Mucosa of rectum (tissue), 2 donors: ENCODE measurements around the gene CNBD2.
A peak's percentile ranks its signal among the peaks of the same experiment; 100 is the strongest.
"Not testable (repeated sequence)": the region's sequence is repeated elsewhere in the genome, so short reads cannot be mapped to it uniquely, and the experiment has no call there.

Source experiments
- H3K27ac ChIP-seq, 2 donors: one replicate each; pipeline ENCODE4 v1.7.0; 2013; ENCODE audit warnings: inconsistent platforms in 2 of 2, low read depth in 2 of 2, low read length in 2 of 2
- H3K27me3 ChIP-seq, 2 donors: one replicate each; pipeline ENCODE4 v1.7.0; 2013; ENCODE audit warnings: low read length in 2 of 2; ENCODE audit not compliant: control insufficient read depth in 2 of 2, insufficient read depth in 2 of 2
- H3K36me3 ChIP-seq, 2 donors: one replicate each; pipeline ENCODE4 v1.7.0; 2013; ENCODE audit warnings: low read length in 2 of 2; ENCODE audit not compliant: control insufficient read depth in 2 of 2, insufficient read depth in 2 of 2
- H3K4me1 ChIP-seq, 2 donors: one replicate each; pipeline ENCODE4 v1.7.0; 2013; ENCODE audit warnings: low read length in 2 of 2, mild to moderate bottlenecking in 1 of 2; ENCODE audit not compliant: control insufficient read depth in 2 of 2, insufficient read depth in 2 of 2
- H3K4me3 ChIP-seq, 2 donors: one replicate each; pipeline ENCODE4 v1.7.0; 2013; ENCODE audit warnings: low read length in 2 of 2
- H3K9ac ChIP-seq, 2 donors: one replicate each; pipeline ENCODE4 v1.7.0; 2013; ENCODE audit warnings: low read length in 2 of 2, low read depth in 1 of 2, mild to moderate bottlenecking in 1 of 2
- H3K9me3 ChIP-seq, 2 donors: one replicate each; pipeline ENCODE4 v1.7.0; 2013; ENCODE audit warnings: low read length in 2 of 2; ENCODE audit not compliant: control insufficient read depth in 2 of 2
- donor health status: healthy.
- donor health status: Normal muscosa, but diverticular disease.

The CNBD2 gene

DNA sequence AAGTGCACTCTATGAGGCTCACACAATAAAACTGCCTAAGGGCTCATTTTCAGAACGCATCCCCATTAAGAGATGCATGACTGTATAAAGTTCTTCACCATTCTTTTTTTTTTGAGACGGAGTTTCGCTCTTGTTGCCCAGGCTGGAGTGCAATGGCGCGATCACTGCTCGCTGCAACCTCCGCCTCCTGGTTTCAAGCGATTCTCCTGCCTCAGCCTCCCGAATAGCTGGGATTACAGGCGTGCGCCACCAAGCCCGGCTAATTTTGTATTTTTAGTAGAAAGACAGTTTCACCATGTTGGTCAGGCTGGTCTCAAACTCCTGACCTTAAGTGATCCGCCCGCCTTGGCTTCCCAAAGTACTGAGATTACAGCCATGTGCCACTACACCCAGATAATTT is 16.3 kb upstream of the CNBD2 start:
- H3K27ac ChIP-seq, H3K9me3 ChIP-seq, H3K27me3 ChIP-seq, H3K36me3 ChIP-seq, H3K4me3 ChIP-seq, H3K9ac ChIP-seq: not testable (repeated sequence)
- H3K4me1 ChIP-seq = peaks cover 19 to 24% of the 10 kb centered on the region in 2 donors

DNA sequence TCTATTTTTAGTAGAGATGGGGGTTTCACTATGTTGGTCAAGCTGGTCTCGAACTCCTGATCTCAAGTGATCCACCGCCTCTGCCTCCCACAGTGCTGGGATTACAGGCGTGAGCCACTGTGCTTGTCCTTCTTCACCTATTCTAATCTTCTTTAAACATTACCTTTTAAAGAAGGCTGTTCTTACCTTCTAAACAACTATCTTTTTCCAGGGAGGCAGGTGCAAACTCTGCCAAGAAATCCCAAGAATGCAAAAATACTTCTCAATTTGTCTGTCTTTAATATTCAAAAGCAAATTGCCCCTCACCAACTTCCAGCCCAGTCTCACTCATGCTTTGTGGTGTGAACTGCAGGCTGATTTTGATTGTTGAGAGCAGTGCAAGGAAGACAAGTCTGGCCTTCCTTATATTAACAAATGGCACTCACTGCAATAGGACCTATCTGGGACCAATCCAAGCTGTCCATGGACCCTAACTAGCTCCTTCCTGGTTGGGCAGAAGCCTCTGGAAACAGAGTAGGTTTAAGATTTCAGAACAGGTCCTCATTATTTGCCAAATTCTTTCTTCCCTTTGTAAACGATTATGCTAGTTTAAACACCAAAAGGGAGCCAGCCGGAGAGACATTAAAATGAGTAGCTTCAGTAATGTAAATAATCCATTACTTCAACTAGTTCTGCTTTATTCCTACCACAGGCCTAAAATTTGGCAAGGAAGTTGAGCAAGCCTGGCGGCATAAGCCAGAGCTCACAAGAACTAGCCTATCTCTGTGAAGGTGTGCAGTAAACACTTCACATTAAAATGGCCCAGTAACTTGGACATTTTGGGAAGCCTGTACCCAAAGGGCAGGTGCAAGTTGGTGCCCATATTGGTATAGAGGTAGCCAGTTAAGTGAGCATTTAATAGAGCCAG is 15.7 kb upstream of the CNBD2 start:
- no peaks in the 10 kb centered on the region for H3K27me3 ChIP-seq
- peaks cover under 1 to 3% of the 10 kb centered on the region in 2 donors for H3K36me3 ChIP-seq
- peaks cover 19 to 24% of the 10 kb centered on the region in 2 donors for H3K4me1 ChIP-seq
- peak overlapping the region; percentile 97 to 100 for H3K9ac ChIP-seq
- peak overlapping the region; percentile 99 for H3K27ac ChIP-seq
- no peaks in the 10 kb centered on the region for H3K9me3 ChIP-seq
- peak overlapping the region; percentile 96 for H3K4me3 ChIP-seq

DNA sequence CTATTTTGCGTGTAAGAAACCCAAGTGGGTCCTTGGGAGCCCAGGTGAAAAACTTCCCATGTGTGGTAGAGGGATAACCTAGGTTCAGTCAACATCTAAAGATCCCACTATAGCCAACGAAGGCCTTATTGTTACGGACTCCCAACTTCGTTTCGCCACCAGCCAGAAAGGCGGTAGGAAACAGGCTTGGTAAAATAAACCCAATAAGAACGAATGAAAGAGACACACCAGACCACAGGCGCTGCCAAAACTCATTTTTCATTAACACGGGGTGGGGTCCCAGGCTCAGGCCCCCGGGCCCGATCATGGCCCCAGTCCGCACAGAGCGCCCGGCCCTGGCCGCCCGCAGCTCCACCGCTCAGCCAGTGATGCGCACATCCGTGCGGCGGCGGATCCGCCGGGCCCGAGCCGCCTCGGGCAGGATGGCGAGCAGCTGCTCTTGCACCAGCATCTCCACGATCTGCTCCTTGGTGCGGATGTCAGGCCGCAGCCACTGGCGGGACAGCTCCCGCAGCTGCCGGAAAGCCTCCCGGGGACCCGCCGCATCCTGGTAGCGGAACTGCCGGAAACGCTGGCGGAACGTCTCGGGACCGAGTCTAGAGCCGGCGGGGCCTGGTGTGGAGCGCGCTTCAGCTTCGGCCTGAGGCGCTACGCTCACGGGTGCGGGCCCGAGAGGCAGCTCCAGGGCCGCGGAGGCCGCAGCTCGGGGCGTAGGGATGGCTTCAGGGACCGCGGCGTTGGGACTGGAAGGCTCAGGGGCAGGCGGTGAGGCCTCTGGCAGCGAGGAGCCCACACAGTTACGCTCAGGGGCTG is 14.8 kb upstream of the CNBD2 start:
- H3K9ac ChIP-seq = peak overlapping the region; percentile 97 to 100
- peak overlapping the region; percentile 96 for H3K4me3 ChIP-seq
- H3K27ac ChIP-seq = peak overlapping the region; percentile 99
- no peaks in the 10 kb centered on the region for H3K27me3 ChIP-seq
- H3K9me3 ChIP-seq = no peaks in the 10 kb centered on the region
- no peaks in the 10 kb centered on the region for H3K36me3 ChIP-seq
- H3K4me1 ChIP-seq = peaks cover 19 to 24% of the 10 kb centered on the region in 2 donors

DNA sequence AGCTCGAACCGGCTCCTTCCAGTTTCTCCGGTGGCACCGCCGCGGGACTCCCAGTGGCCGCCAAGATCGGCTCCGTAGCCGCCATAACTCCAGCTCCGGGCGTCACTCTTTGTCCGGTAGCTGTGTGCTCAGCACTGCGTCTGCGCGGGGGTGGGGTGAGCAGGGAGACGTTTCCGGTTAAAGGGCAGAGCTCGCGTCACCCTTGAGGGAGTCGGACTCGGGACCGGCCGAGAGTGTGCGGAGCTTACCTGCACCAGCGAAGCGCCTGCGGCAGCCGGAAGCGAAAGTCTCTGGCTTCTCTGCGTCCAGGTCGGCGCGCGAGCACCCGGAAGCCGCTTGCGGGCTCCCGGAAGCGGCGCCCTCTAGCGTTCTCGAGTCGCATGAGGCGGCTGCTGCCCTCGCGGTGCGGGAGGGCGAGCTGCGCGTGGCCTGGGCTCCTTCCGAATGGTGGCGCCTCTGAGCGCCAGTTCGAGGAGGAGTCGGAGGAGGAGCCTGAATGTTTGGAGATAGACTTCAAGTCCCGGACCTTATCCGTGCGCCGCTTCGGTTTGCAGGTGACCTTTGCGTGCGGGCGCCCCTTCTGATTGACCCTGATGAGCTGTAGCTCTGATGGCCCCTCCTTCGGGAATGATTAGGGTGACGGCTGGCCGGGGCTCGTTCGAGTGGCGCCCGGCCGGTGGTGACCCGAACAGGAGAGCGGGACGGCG is 14.0 kb upstream of the CNBD2 start, which contains the start of gene SCAND1:
SCAND1 (minus strand) TSS at position 303 of the 707 bp plus-strand sequence; CDS start at position 85, 218 bp downstream.
- Histone ChIP-seq H3K27me3 (no peaks in the 10 kb centered on the region), H3K36me3 (no peaks in the 10 kb centered on the region), H3K9me3 (no peaks in the 10 kb centered on the region), H3K27ac (peak within 1 kb of the TSS; percentile 99), H3K9ac (peak within 1 kb of the TSS; percentile 97 to 100), H3K4me3 (peak within 1 kb of the TSS; percentile 96), H3K4me1 (peaks cover 19 to 21% of the 10 kb centered on the region in 2 donors)

DNA sequence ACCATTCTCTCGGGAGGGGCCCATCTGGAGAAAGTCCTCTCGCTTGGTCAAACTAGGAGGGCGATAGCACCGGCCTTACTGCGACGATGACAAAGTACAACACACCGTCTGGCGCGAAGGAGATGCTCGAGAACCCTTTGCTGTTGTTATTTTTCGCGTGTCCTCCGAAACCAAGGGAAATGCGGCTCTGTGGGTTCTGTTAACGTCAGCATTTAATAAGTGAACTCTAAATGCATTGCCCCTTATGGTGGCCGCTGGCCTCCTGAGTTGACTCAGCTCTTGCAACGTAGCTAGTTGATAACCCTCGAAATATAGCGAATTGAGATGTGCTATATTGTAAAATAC is 13.5 kb upstream of the CNBD2 start:
- no peaks in the 10 kb centered on the region for H3K9me3 ChIP-seq
- H3K9ac ChIP-seq = peak overlapping the region; percentile 94 to 100
- no peaks in the 10 kb centered on the region for H3K36me3 ChIP-seq
- peaks cover 19 to 21% of the 10 kb centered on the region in 2 donors for H3K4me1 ChIP-seq
- peak overlapping the region; percentile 99 for H3K27ac ChIP-seq
- no peaks in the 10 kb centered on the region for H3K27me3 ChIP-seq
- H3K4me3 ChIP-seq = peak overlapping the region; percentile 96

DNA sequence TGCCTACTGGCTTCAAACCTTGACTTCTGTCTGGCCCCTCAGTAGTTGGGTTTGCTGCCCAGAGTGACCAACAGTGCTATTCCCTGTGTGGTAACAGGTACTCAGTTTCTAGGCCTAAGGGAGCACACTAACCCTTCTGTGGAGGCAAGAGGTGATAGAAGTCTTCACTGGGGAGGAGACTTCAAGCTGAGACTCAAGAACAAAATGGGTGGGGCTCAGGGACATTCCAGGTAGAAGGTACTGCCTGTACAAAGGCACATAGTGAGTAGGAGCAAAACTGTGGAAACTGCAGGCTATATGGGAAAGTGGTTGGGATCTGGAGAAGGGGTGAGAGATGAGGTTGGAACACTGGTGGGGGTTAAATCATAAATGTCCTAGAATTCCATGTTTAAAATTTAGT is 11.8 kb upstream of the CNBD2 start:
- no peaks in the 10 kb centered on the region for H3K9me3 ChIP-seq

DNA sequence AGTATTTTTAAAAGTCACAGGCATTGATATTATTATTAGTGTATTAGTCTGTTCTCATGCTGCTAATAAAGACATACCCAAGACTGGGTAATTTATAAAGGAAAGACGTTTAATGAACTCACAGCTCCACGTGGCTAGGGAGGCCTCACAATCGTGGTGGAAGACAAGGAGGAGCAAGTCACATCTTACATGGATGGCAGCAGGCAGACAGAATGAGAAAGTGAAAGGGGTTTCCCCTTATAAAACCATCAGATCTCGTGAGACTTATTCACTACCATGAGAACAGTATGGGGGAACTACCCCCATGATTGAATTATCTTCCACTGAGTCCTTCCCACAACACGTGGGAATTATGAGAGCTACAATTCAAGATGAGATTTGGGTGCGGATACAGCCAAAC is 9.1 kb upstream of the CNBD2 start:
- H3K9me3 ChIP-seq, H3K4me1 ChIP-seq, H3K9ac ChIP-seq, H3K27ac ChIP-seq, H3K4me3 ChIP-seq, H3K27me3 ChIP-seq, H3K36me3 ChIP-seq: not testable (repeated sequence)

More for the DNA sequence above, 11.8 kb upstream of the CNBD2 start:
- Histone ChIP-seq H3K27me3 (no peaks in the 10 kb centered on the region), H3K36me3 (no peaks in the 10 kb centered on the region), H3K9ac (no peak overlapping the region), H3K4me1 (peaks cover 19 to 21% of the 10 kb centered on the region in 2 donors), H3K27ac (no peak overlapping the region), H3K4me3 (no peak overlapping the region)

DNA sequence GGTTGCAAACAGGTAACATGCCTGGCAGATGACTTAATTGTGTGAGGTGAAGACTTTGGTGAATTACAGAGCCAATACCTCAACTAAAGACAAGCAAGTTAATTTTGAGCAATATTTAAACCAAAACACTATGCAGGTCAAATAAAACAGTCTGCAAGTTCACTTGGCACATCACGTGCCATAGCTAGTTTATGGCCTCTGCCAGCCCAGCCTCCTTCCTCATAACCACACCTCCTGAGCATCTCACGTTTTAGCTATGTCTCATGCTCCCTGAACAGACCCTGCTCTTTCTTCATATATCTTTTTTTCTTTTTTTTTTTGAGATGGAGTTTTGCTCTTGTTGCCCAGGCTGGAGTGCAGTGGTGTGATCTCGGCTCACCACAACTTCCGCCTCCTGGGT is 4.5 kb upstream of the CNBD2 start:
- no peaks in the 10 kb centered on the region for H3K36me3 ChIP-seq
- no peak overlapping the region for H3K9ac ChIP-seq
- no peak overlapping the region for H3K27ac ChIP-seq
- H3K4me3 ChIP-seq = no peak overlapping the region
- H3K4me1 ChIP-seq = no peaks in the 10 kb centered on the region
- no peaks in the 10 kb centered on the region for H3K9me3 ChIP-seq
- no peaks in the 10 kb centered on the region for H3K27me3 ChIP-seq

DNA sequence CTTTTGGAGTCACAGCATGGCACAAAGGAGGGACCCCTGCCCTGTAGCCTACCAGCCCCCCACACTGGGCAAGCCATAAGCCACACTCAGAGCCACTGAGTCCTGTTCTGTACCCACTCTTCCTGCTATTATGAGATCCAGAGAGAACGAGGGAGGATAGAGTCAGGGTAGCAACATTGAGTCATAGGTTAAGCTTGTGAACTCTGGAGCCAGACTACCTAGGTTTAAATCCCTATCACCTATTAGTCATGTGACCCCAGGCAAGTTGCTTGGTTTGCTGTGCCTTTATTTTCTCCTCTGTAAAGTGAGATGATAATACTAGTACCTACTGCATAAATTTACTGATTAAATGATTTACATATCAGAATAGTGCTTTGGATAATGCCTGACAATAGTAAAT is 540 bp downstream of the CNBD2 start:
- Histone ChIP-seq H3K27me3 (no peaks in the 10 kb centered on the region), H3K27ac (no peak overlapping the region), H3K4me1 (no peaks in the 10 kb centered on the region), H3K9ac (no peak overlapping the region), H3K36me3 (no peaks in the 10 kb centered on the region), H3K4me3 (no peak overlapping the region), H3K9me3 (no peaks in the 10 kb centered on the region)
